B cell (primary cell): Measurements from ENCODE around the gene ID1.

Experiments used
- EZH2 ChIP-seq: IDR thresholded peaks from 2 replicates; pipeline ENCODE4 v1.6.1; 2012; ENCODE audit warnings: borderline replicate concordance, low read depth, mild to moderate bottlenecking, moderate library complexity, low read length; ENCODE audit not compliant: insufficient read depth, poor library complexity, severe bottlenecking
- TF ChIP-seq, protein P1 (sequence below): fragments of 200-600 bp; IDR thresholded peaks from one replicate; pipeline ENCODE4 v1.8.0; 2022; ENCODE audit warnings: antibody characterized with exemption, mild to moderate bottlenecking

GRCh38 chr20:31608251-31608945 lies 3.3 kb downstream of the ID1 start:
- TF ChIP-seq, protein P1, sequence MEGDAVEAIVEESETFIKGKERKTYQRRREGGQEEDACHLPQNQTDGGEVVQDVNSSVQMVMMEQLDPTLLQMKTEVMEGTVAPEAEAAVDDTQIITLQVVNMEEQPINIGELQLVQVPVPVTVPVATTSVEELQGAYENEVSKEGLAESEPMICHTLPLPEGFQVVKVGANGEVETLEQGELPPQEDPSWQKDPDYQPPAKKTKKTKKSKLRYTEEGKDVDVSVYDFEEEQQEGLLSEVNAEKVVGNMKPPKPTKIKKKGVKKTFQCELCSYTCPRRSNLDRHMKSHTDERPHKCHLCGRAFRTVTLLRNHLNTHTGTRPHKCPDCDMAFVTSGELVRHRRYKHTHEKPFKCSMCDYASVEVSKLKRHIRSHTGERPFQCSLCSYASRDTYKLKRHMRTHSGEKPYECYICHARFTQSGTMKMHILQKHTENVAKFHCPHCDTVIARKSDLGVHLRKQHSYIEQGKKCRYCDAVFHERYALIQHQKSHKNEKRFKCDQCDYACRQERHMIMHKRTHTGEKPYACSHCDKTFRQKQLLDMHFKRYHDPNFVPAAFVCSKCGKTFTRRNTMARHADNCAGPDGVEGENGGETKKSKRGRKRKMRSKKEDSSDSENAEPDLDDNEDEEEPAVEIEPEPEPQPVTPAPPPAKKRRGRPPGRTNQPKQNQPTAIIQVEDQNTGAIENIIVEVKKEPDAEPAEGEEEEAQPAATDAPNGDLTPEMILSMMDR: no peak
- no peak for TF ChIP-seq EZH2
